ENCODE measurements around the gene CTNNA3. TPM values are rescaled to one million over a fixed set of nuclear protein-coding genes. Genes with fewer than 3 reads are reported as not detected.

Gene CTNNA3
- total RNA-seq, 1 experiment from 2014 or later: 0.32 TPM

GRCh38 chr10:66189271-66189670, 1506.7 kb downstream of the CTNNA3 start:
- no peaks in the 10 kb centered on the region for H3K9me2 ChIP-seq (ENCODE audit: insufficient read depth)
- intact Hi-C loops (cut with micrococcal nuclease): no loop called here
- H3K27me3 ChIP-seq (ENCODE audit: insufficient read depth, low read length): no peaks in the 10 kb centered on the region
- ATAC-seq (no peak), DNase-seq (ENCODE audit: low read depth, low spot score) (no peak)
- BruUV-seq (replicated peaks): no TSS peak
- no peak overlapping the region for H3K4me2 ChIP-seq (ENCODE audit: low read length)
- H3K4me1 ChIP-seq (ENCODE audit: control insufficient read depth in 1 of 2, insufficient read depth in 2 of 2, low read length in 2 of 2): no peaks in the 10 kb centered on the region
- H4K20me1 ChIP-seq (ENCODE audit: insufficient read depth): no peaks in the 10 kb centered on the region
- ChIA-PET POLR2A (no interaction called here), RAD21 (ENCODE audit: low non-redundant PET in 1 of 2, low total read pairs in 2 of 2, uncharacterized antibody in 2 of 2, unreplicated experiment in 2 of 2) (no interaction called here), CTCF (no interaction called here)
- H2AFZ ChIP-seq (ENCODE audit: low read depth, low read length, poor library complexity, severe bottlenecking): no peak overlapping the region
- no peak overlapping the region for H3K27ac ChIP-seq (ENCODE audit: low read depth, low read length)
- TF ChIP-seq ATF3 (IDR thresholded peaks at IDR 0.05): no peak
- TF ChIP-seq TCF7L2 (IDR thresholded peaks at IDR 0.05; ENCODE audit: borderline replicate concordance, extremely low read depth, insufficient read depth, insufficient read length): no peak
- TF ChIP-seq CEBPB (IDR thresholded peaks at IDR 0.05; ENCODE audit: low read depth): no peak
- TF ChIP-seq POLR2AphosphoS5 (IDR thresholded peaks at IDR 0.05; ENCODE audit: low read depth, low read length): no peak
- no peak for TF ChIP-seq RAD21 (IDR thresholded peaks at IDR 0.05; ENCODE audit: low read depth)
- no peak for TF ChIP-seq FOSL1 (IDR thresholded peaks at IDR 0.05; ENCODE audit: low read depth)
- TF ChIP-seq EZH2 (IDR thresholded peaks at IDR 0.05): no peak
- no peak for TF ChIP-seq SIN3A (IDR thresholded peaks at IDR 0.05; ENCODE audit: low read depth)
- no peaks in the 10 kb centered on the region for H3K36me3 ChIP-seq (ENCODE audit: control insufficient read depth in 1 of 2, insufficient read depth in 2 of 2, low read length in 2 of 2)
- H3K9me3 ChIP-seq (ENCODE audit: control insufficient read depth in 1 of 2, insufficient read depth in 1 of 2, low read depth in 1 of 2, low read length in 2 of 2): no peaks in the 10 kb centered on the region
- H3K4me3 ChIP-seq (replicated peaks in 1 of 2; ENCODE audit: low read depth in 1 of 2, low read length in 2 of 2): no peak overlapping the region
- no peak overlapping the region for H3K9ac ChIP-seq (ENCODE audit: low read length)
- no peaks in the 10 kb centered on the region for H3K79me2 ChIP-seq (ENCODE audit: insufficient read depth, low read length)

GRCh38 chr10:66187053-66187733, 1508.8 kb downstream of the CTNNA3 start:
- RAD21 ChIA-PET (ENCODE audit: low non-redundant PET in 1 of 2, low total read pairs in 2 of 2, uncharacterized antibody in 2 of 2, unreplicated experiment in 2 of 2): no interaction called here
- intact Hi-C loops (cut with micrococcal nuclease): no loop called here
- no peak for DNase-seq (ENCODE audit: low read depth, low spot score)
- Histone ChIP-seq H3K4me1 (ENCODE audit: control insufficient read depth in 1 of 2, insufficient read depth in 2 of 2, low read length in 2 of 2) (no peaks in the 10 kb centered on the region), H3K36me3 (ENCODE audit: control insufficient read depth in 1 of 2, insufficient read depth in 2 of 2, low read length in 2 of 2) (no peaks in the 10 kb centered on the region), H3K9me2 (ENCODE audit: insufficient read depth) (no peaks in the 10 kb centered on the region), H3K9me3 (ENCODE audit: control insufficient read depth in 1 of 2, insufficient read depth in 1 of 2, low read depth in 1 of 2, low read length in 2 of 2) (no peaks in the 10 kb centered on the region), H3K27me3 (ENCODE audit: insufficient read depth, low read length) (no peaks in the 10 kb centered on the region), H4K20me1 (ENCODE audit: insufficient read depth) (no peaks in the 10 kb centered on the region), H2AFZ (ENCODE audit: low read depth, low read length, poor library complexity, severe bottlenecking) (no peak overlapping the region), H3K27ac (ENCODE audit: low read depth, low read length) (no peak overlapping the region), H3K9ac (ENCODE audit: low read length) (no peak overlapping the region), H3K4me3 (replicated peaks in 1 of 2; ENCODE audit: low read depth in 1 of 2, low read length in 2 of 2) (no peak overlapping the region), H3K79me2 (ENCODE audit: insufficient read depth, low read length) (no peaks in the 10 kb centered on the region), H3K4me2 (ENCODE audit: low read length) (no peak overlapping the region)
- no peak for ATAC-seq
- no TSS peak for BruUV-seq (replicated peaks)
- POLR2A ChIA-PET: no interaction called here
- CTCF ChIA-PET: interaction anchor here (1.4 kb wide), 1 partner anchor 7 kb away, joined by 3 read pairs; no protein-coding TSS in a partner anchor
- no peak for TF ChIP-seq TCF7L2 (IDR thresholded peaks at IDR 0.05; ENCODE audit: borderline replicate concordance, extremely low read depth, insufficient read depth, insufficient read length)
- TF ChIP-seq POLR2A (IDR thresholded peaks at IDR 0.05; ENCODE audit: borderline replicate concordance, extremely low read depth, insufficient read depth, insufficient read length): no peak
- no peak for TF ChIP-seq EZH2 (IDR thresholded peaks at IDR 0.05)
- no peak for TF ChIP-seq ZFX (IDR thresholded peaks at IDR 0.05)
- TF ChIP-seq FOSL1 (IDR thresholded peaks at IDR 0.05; ENCODE audit: low read depth): no peak
- no peak for TF ChIP-seq EGR1 (IDR thresholded peaks at IDR 0.05; ENCODE audit: low read depth)
- TF ChIP-seq REST (IDR thresholded peaks at IDR 0.05; ENCODE audit: low read depth): no peak
- TF ChIP-seq RAD21 (IDR thresholded peaks at IDR 0.05; ENCODE audit: low read depth): no peak
- TF ChIP-seq POLR2AphosphoS5 (IDR thresholded peaks at IDR 0.05; ENCODE audit: low read depth, low read length): no peak
- TF ChIP-seq JUND (IDR thresholded peaks at IDR 0.05): no peak
- TF ChIP-seq SRF (IDR thresholded peaks at IDR 0.05; ENCODE audit: low read depth): no peak
- no peak for TF ChIP-seq ATF3 (IDR thresholded peaks at IDR 0.05)
